Stimulated activated naive CD8-positive, alpha-beta T cell treated with anti-CD3 and anti-CD28 coated beads, Interleukin-15, amount 100 ng/mL, for 72 hours (primary cell): Measurements from ENCODE around the gene MYL3.
"Not testable (repeated sequence)": the region's sequence is repeated elsewhere in the genome, so short reads cannot be mapped to it uniquely, and the experiment has no call there.

ENCODE experiments used
- ATAC-seq: fragments of 150-1000 bp; cut with Tn5 transposase; 2 replicates; pipeline ENCODE4 v1.10.0; 2021; ENCODE audit warnings: mild to moderate bottlenecking, moderate library complexity
- DNase-seq, 2 donors: peaks; one replicate each; pipeline ENCODE4 v3.0.0; 2021 to 2022
- H3K27ac Mint-ChIP-seq, 2 donors: one replicate each; pipeline ENCODE4 v1.8.0; 2022; ENCODE audit warnings: mild to moderate bottlenecking in 2 of 2, mixed read lengths in 2 of 2, moderate library complexity in 2 of 2
- H3K27me3 Mint-ChIP-seq: one replicate; pipeline ENCODE4 v1.8.0; 2022; ENCODE audit warnings: mixed read lengths
- H3K4me1 Mint-ChIP-seq: one replicate; pipeline ENCODE4 v1.8.0; 2022; ENCODE audit warnings: mild to moderate bottlenecking, mixed read lengths
- H3K4me3 Mint-ChIP-seq, 2 donors: one replicate each; pipeline ENCODE4 v1.8.0; 2022; ENCODE audit warnings: mild to moderate bottlenecking in 2 of 2, mixed read lengths in 2 of 2, moderate library complexity in 1 of 2
- H3K9me3 Mint-ChIP-seq, 2 donors: one replicate each; pipeline ENCODE4 v1.8.0; 2022; ENCODE audit warnings: mixed read lengths in 2 of 2

Gene MYL3

DNA sequence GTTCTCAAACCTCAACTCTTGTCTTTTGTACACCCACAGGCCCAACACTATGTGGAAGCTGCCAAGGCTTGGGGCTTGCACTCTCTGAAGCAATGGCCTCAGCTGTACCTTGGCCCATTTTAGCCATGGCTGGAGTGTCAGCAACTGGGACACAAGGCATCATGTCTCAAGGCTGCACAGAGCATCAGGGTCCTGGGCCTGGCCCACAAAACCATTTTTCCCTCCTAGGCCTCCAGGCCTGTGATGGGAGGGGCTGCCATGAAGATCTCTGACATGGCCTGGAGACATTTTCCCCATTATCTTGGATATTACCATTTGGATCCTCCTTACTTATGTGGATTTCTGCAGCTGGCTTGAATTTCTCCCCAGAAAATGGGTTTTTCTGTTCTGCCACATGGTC lies 39.9 kb downstream of the MYL3 start:
- not testable (repeated sequence) for H3K27ac Mint-ChIP-seq, DNase-seq, ATAC-seq, H3K4me3 Mint-ChIP-seq, H3K4me1 Mint-ChIP-seq
- Mint-ChIP-seq H3K9me3 (peaks cover 32 to 39% of the 10 kb centered on the region in 2 donors), H3K27me3 (peaks cover 19% of the 10 kb centered on the region)

DNA sequence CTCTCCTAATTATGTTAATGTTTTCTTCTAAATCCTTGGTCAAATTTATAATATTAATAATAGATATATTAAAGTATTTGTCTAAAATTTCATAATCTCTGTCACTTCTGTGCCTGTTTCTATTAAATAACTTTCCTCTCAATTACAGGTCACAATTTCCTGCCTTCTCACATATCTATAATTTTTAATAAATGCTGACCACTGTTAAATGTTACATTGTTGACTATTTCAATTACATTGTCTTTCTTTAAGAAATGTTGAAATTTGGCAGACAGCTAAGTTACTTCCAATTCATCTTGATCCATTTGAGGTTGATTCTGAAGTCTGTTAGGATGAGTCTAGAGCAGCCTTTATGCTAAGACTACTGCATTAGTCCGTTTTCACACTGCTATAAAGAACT lies 41.7 kb downstream of the MYL3 start:
- Mint-ChIP-seq H3K27me3 (peaks cover 16% of the 10 kb centered on the region), H3K4me1 (no peaks in the 10 kb centered on the region), H3K27ac (no peak overlapping the region), H3K9me3 (peaks cover 32 to 39% of the 10 kb centered on the region in 2 donors), H3K4me3 (no peak overlapping the region)
- ATAC-seq (no peak), DNase-seq (no peak)

DNA sequence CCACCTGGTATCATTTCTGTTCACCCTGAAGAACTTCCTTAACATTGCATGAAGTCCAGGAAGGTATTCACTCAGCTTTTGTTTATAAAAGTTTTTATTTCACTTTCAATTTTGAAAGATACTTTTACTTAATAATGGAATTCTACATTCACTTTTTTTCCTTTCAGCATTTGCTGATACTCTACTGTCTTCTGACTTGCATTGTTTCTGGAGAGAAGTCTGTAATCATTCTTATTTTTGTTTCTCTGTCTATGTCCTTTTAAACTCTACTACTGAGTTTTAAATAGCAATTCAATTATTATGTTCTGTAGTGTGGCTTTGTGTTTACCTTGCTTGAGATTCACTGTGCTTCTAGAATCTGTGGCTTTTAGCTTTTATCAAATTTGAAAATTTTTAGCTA lies 42.4 kb downstream of the MYL3 start:
- peaks cover 13% of the 10 kb centered on the region for H3K27me3 Mint-ChIP-seq
- ATAC-seq (no peak), DNase-seq (no peak)
- no peaks in the 10 kb centered on the region for H3K4me1 Mint-ChIP-seq
- H3K9me3 Mint-ChIP-seq = peaks cover 32 to 39% of the 10 kb centered on the region in 2 donors
- H3K4me3 Mint-ChIP-seq = no peak overlapping the region
- peak overlapping the region in 1 of 2 donors; percentile 48 for H3K27ac Mint-ChIP-seq

DNA sequence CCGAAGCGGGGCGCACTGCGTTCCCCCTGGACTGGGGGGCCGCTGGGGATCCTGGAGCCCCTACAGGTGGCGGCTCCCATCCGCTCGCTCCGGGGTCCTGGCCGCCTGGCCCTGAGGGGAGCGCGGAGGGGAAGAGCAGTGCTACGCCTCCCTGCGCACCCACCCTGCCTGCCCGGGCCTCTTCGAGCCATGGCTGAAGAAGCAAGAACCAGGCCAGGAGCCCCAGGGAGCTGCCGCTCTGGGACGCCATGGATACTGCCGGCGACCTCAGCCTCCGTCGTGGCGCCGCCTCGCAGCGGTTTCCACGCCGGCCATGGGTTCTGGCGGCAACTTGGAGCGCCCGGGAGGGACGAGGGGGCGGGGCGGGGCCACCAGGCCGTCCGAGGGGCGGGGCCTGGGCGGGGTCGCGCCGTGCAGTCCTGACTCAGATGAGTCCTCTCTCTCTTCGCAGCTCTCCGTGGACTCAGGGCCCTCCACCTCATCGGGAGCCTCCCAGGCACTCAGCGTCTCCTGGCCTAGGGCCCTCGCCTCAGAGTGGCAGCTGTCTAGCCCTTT lies 50.9 kb downstream of the MYL3 start:
- Mint-ChIP-seq H3K4me1 (peaks cover 14% of the 10 kb centered on the region), H3K9me3 (no peaks in the 10 kb centered on the region), H3K4me3 (peak overlapping the region; percentile 72 to 76), H3K27ac (no peak overlapping the region), H3K27me3 (peaks cover 49% of the 10 kb centered on the region)
- DNase-seq (peak; percentile 50 to 51), ATAC-seq (peak; percentile 89)

DNA sequence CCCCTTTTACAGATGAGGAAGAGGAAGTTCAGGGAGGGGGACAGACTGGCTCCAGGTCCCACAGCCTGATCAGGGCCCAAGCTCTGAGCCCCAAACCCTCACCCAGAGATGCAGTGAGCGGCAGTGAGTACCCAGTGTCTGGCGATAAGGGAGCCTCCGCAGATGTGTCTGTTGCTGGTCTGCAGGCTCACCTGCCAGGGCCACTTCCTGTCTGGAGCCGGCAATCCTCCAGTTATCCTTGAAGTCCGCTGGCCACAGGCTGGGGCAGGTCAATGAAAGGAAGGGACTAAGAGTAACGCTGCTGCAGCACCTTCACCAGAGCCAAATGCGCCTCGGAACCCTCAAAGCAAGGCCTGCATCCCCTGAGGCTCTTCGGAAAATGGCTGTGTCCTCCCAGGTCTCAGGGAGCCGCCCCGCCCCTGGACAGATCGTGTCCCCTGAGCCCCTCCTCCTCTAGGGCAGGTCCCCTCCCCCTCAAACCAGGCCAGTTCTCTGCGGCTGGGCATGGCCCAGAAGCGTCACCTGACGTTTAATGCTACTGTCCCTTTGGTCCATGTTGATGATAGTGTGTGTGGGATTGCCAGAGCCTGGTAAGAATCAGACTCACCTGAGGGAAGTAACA lies 51.5 kb downstream of the MYL3 start:
- peak overlapping the region in 1 of 2 donors; percentile 76 for H3K4me3 Mint-ChIP-seq
- no peak for DNase-seq
- no peak for ATAC-seq
- H3K4me1 Mint-ChIP-seq = peaks cover 14% of the 10 kb centered on the region
- no peak overlapping the region for H3K27ac Mint-ChIP-seq
- no peaks in the 10 kb centered on the region for H3K9me3 Mint-ChIP-seq
- H3K27me3 Mint-ChIP-seq = peaks cover 55% of the 10 kb centered on the region

DNA sequence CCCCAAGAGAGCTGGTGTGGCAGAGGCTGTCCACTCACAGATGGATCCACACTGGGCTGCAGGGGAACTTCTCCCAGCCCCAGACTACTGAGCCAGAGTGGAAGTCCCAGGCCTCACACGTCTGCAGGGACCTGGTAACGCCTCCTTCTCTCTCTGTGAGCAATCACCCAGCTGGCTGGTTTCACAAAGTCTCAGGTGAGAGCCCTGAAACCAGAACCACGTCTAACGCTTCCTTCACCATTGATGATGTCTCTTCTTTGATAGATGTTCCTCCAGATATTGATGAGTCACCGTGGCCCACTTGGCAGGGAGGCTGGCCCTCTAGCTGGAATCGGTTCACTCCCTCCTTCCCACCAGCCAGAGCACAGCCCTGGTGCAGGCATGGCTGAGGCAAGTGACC lies 54.5 kb downstream of the MYL3 start:
- peak; percentile 31 for ATAC-seq
- not testable (repeated sequence) for DNase-seq, H3K27ac Mint-ChIP-seq, H3K4me3 Mint-ChIP-seq, H3K9me3 Mint-ChIP-seq
- Mint-ChIP-seq H3K27me3 (peaks cover 44% of the 10 kb centered on the region), H3K4me1 (peaks cover 14% of the 10 kb centered on the region)
